Measurements from ENCODE around the gene RBFOX2.

GRCh38 chr22:35904752-35905151 lies 123.9 kb downstream of the RBFOX2 start:
- TF ChIP-seq CTCF (IDR thresholded peaks at IDR 0.05) = no peak
- no peak for TF ChIP-seq POLR2A (IDR thresholded peaks at IDR 0.05)
